AG04449 (cell line): ENCODE data around the gene PROSER2.

Source experiments
- CTCF ChIA-PET: fragments of 350-600 bp; formaldehyde crosslinking; extraction: SDS; loops from one replicate; lab custom pipeline; 2021; ENCODE audit warnings: antibody characterized with exemption; lab: Yijun Ruan, JAX
- POLR2A ChIA-PET: fragments of 400-600, 350-600 bp; formaldehyde crosslinking; extraction: SDS; loops from one replicate; lab custom pipeline; 2020; ENCODE audit warnings: antibody characterized with exemption, inconsistent platforms; lab: Yijun Ruan, JAX
- DNase-seq: peaks from one replicate; pipeline ENCODE4 v3.0.0-alpha.2; 2010; ENCODE audit warnings: low read depth, low spot score
- H3K4me3 ChIP-seq: 2 replicates; pipeline ENCODE4 v1.5.1; 2011; ENCODE audit warnings: low read depth, mild to moderate bottlenecking, control low read depth, low read length
- TF ChIP-seq, protein P1 (sequence below): IDR thresholded peaks from one replicate; pipeline ENCODE4 v1.5.1; 2011; ENCODE audit warnings: mild to moderate bottlenecking, moderate library complexity, low read length, control low read depth, inconsistent platforms; ENCODE audit not compliant: insufficient read depth; ENCODE audit errors: missing control alignments

Gene PROSER2

DNA sequence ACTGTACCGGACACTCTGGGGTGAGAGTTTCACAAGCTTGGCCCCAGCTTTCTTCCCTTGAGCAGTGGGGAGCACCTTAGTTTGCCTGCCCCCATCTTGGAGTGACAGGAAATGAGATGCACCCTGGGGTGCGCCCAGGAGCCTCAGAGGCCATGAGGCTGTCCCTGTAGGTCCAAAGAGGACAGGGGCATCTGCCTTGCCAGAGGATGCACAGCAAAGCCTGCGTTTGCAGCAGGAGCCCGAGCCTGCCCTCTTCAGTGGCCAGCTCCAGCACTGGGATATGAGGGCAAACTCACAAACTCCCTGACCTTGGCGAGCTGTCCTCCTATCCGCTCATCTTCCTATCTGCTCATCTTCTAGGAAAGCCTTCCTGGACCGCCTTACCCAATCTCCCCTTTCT lies 79.5 kb downstream of the PROSER2 start:
- TF ChIP-seq, protein P1, sequence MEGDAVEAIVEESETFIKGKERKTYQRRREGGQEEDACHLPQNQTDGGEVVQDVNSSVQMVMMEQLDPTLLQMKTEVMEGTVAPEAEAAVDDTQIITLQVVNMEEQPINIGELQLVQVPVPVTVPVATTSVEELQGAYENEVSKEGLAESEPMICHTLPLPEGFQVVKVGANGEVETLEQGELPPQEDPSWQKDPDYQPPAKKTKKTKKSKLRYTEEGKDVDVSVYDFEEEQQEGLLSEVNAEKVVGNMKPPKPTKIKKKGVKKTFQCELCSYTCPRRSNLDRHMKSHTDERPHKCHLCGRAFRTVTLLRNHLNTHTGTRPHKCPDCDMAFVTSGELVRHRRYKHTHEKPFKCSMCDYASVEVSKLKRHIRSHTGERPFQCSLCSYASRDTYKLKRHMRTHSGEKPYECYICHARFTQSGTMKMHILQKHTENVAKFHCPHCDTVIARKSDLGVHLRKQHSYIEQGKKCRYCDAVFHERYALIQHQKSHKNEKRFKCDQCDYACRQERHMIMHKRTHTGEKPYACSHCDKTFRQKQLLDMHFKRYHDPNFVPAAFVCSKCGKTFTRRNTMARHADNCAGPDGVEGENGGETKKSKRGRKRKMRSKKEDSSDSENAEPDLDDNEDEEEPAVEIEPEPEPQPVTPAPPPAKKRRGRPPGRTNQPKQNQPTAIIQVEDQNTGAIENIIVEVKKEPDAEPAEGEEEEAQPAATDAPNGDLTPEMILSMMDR = no peak
- CTCF ChIA-PET = no interaction called here
- POLR2A ChIA-PET = no interaction called here
- no peak for DNase-seq
- no peak overlapping the region for H3K4me3 ChIP-seq

DNA sequence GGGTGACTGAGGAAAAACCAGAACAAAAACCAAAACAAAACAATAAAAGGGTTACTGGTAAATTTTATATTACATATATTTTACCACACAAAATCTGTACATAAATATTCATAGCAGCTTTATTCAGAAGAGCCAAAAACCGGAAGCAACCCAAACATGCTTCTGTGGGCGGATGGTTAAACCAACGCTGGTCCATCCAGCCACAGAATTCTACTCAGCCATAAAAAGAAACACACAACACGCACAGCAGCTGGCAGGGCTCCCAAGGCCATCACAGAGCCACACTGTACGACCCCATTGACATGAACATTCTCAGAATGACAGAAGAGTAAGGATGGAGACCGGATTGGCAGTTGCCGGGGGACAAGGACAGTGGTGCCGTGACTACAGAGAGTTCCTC lies 83.6 kb downstream of the PROSER2 start:
- no peak for DNase-seq
- H3K4me3 ChIP-seq = no peak overlapping the region
- TF ChIP-seq, protein P1 = no peak
- ChIA-PET CTCF (no interaction called here), POLR2A (no interaction called here)

DNA sequence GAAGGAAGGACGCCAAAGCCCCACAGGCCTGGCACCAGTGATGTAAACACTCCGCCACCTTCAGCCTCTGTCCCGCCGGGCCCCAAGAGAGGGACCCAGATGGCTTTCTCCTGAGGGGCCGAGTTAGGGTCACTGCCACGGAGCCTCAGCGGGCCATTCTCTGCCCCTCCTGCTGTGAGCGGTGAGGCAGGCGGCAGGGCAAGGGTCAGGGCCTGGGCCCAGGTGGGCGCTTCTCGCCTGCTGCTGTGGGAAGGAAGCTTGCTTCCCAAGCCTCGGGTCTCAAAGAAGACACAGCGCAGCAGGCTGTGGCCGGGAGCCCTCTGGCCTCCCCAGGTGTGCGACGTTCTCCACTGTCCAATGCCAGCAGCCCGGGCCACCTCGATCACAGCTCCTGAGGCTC lies 84.8 kb downstream of the PROSER2 start:
- no peak overlapping the region for H3K4me3 ChIP-seq
- DNase-seq = no peak
- ChIA-PET POLR2A (no interaction called here), CTCF (no interaction called here)
- TF ChIP-seq, protein P1 = no peak

DNA sequence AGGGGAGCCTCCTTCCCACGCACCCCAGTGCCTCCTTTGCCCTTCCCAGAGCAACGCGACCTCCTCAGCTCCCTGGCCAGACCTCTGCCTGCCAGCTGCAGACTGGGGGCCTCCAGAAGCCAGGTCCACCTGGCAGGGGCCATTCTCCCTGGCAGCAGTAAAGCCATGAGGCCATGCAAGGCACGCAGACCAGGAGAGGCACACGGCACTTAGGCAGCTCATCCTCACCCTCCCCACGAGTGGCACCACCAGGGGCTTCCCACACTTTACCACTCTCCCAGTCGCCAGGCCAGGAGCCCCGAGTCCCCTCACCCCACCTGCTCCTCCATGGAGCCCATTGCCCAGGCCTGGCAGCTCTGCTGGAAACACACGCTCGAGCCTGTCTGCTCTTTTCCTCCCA lies 85.4 kb downstream of the PROSER2 start:
- no peak overlapping the region for H3K4me3 ChIP-seq
- ChIA-PET CTCF (no interaction called here), POLR2A (no interaction called here)
- TF ChIP-seq, protein P1 = no peak
- no peak for DNase-seq

DNA sequence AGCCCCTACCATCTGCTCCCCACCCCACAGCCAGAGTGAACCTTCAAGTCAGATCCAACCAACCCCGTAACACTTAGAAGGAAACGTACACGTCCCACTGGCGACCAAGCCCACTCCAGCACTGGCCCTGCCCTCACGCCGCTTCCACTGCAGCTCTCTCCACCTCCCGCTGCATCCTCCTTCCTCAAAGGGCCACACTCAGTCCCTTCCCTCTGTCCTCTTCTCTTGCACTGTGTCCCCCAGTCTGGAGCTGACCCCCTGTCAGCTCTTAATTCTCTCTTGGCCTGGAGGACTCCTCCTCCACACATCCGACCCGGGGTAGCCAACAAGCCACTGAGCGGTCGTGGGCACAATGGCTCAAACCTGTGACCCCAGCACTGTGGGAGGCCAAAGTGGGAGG lies 85.8 kb downstream of the PROSER2 start:
- ChIA-PET POLR2A (no interaction called here), CTCF (interaction anchor here (1.5 kb wide), 1 partner anchor 21 kb away, joined by 5 read pairs; no protein-coding TSS in a partner anchor)
- TF ChIP-seq, protein P1 = no peak

DNA sequence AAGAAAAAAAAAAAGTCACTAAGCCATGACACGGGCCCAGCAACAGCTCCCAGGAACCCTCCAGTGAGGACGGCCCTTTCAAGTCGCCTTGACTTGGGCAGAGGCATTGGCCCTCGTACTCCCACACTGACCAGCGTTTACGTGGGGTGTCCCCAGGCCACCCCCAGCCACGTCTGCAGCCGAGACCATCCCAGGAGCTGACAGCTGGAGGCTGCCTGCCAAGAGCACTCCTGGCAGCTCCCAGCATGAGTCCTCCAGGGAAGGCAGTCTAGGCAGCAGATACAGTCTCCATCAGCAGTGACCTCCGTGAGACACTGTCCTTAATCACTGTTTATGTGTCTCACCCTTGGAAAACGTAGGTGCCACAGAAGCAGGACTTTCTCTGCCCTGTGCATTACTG lies 86.5 kb downstream of the PROSER2 start:
- no peak overlapping the region for H3K4me3 ChIP-seq
- TF ChIP-seq, protein P1 = no peak
- POLR2A ChIA-PET = no interaction called here
- no peak for DNase-seq
- CTCF ChIA-PET = interaction anchor here (1.5 kb wide), 1 partner anchor 21 kb away, joined by 5 read pairs; no protein-coding TSS in a partner anchor

More for the DNA sequence above, 85.8 kb downstream of the PROSER2 start:
- H3K4me3 ChIP-seq = no peak overlapping the region
- DNase-seq = no peak
